H1 (cell line): Measurements from ENCODE around the gene FOXS1. TPM values are rescaled to one million over a fixed set of nuclear protein-coding genes. Genes with fewer than 3 reads are reported as not detected.

Experiments
- CTCF ChIA-PET: fragments of 300-600 bp; sonication (Branson Sonifier 250); formaldehyde crosslinking; loops from one replicate; lab custom pipeline; 2021; ENCODE audit not compliant: partially characterized antibody; lab: Charles Lee
- POLR2A ChIA-PET: fragments of 300-600 bp; sonication (Branson Sonifier 250); formaldehyde crosslinking; loops from one replicate; lab custom pipeline; 2021; ENCODE audit warnings: inconsistent platforms; ENCODE audit not compliant: partially characterized antibody; lab: Charles Lee
- DNase-seq, 2 experiments: peaks; one replicate each; pipeline versions ENCODE4 v3.0.0 to v3.0.0-alpha.2; 2010 to 2022; ENCODE audit warnings: low spot score in 2 of 2, low read depth in 1 of 2, mixed read lengths in 1 of 2
- FAIRE-seq: peaks from 2 replicates; lab custom pipeline; 2011; peaks lifted over from hg19 to GRCh38; lab: Jason Lieb, UNC
- H2AFZ ChIP-seq: 2 replicates; pipeline ENCODE4 v1.8.1; 2012; ENCODE audit warnings: low read length, inconsistent platforms
- H2AK5ac ChIP-seq: 2 replicates; pipeline ENCODE4 v1.6.1; 2013; ENCODE audit warnings: low read depth, low read length
- H2BK120ac ChIP-seq: replicated peaks from 2 replicates; pipeline ENCODE3; 2013; ENCODE audit warnings: low read depth, low read length, inconsistent platforms
- H2BK12ac ChIP-seq: 2 replicates; pipeline ENCODE4 v1.6.1; 2013; ENCODE audit warnings: low read depth, low read length
- H2BK15ac ChIP-seq: 2 replicates; pipeline ENCODE4 v1.6.1; 2013; ENCODE audit warnings: low read length
- H2BK20ac ChIP-seq: 2 replicates; pipeline ENCODE4 v1.6.1; 2013; ENCODE audit warnings: low read length
- H2BK5ac ChIP-seq: 2 replicates; pipeline ENCODE4 v1.6.1; 2013; ENCODE audit warnings: low read depth, low read length
- H3K14ac ChIP-seq: 2 replicates; pipeline ENCODE4 v1.6.1; 2013; ENCODE audit warnings: inconsistent platforms; ENCODE audit not compliant: insufficient read length
- H3K18ac ChIP-seq: 2 replicates; pipeline ENCODE4 v1.6.1; 2013; ENCODE audit warnings: low read length; ENCODE audit errors: extremely low read depth
- H3K23ac ChIP-seq: 2 replicates; pipeline ENCODE4 v1.6.1; 2013; ENCODE audit warnings: inconsistent platforms; ENCODE audit not compliant: insufficient read length
- H3K23me2 ChIP-seq: 2 replicates; pipeline ENCODE4 v1.6.1; 2013; ENCODE audit warnings: low read depth, low read length
- H3K27ac ChIP-seq: 2 replicates; pipeline ENCODE4 v1.6.1; 2011; ENCODE audit warnings: low read depth, low read length, inconsistent platforms
- H3K27me3 ChIP-seq, 4 experiments: replicated peaks in 1 of 4; 1 replicate in 1 of 4; 2 replicates in 3 of 4; pipeline versions ENCODE4 v1.6.1 to v1.8.1; 2011 to 2013; ENCODE audit warnings: low read length in 3 of 4, mild to moderate bottlenecking in 3 of 4, inconsistent platforms in 2 of 4, mixed read lengths in 2 of 4, moderate library complexity in 1 of 4; ENCODE audit not compliant: control insufficient read depth in 3 of 4, insufficient read depth in 3 of 4; ENCODE audit errors: extremely low read depth in 1 of 4
- H3K36me3 ChIP-seq, 4 experiments: 2 replicates each; pipeline versions ENCODE4 v1.6.1 to v1.8.1; 2011 to 2013; ENCODE audit warnings: mild to moderate bottlenecking in 4 of 4, low read length in 3 of 4, moderate library complexity in 2 of 4, control low read depth in 1 of 4, inconsistent platforms in 1 of 4; ENCODE audit not compliant: insufficient read depth in 4 of 4, control insufficient read depth in 2 of 4
- H3K4ac ChIP-seq: replicated peaks from 2 replicates; pipeline ENCODE3; 2013; ENCODE audit warnings: low read length, low read depth, mixed read lengths, inconsistent platforms; ENCODE audit not compliant: insufficient read length
- H3K4me1 ChIP-seq, 4 experiments: replicated peaks in 1 of 4; 1 replicate in 1 of 4; 2 replicates in 3 of 4; pipeline versions ENCODE4 v1.6.1 to v1.8.1; 2011 to 2013; ENCODE audit warnings: low read length in 3 of 4, inconsistent platforms in 2 of 4, mixed read lengths in 1 of 4; ENCODE audit not compliant: insufficient read depth in 4 of 4, control insufficient read depth in 3 of 4
- H3K4me2 ChIP-seq, 2 experiments: 2 replicates each; pipeline versions ENCODE4 v1.6.1 to v1.8.1; 2011 to 2013; ENCODE audit warnings: low read depth in 2 of 2, low read length in 2 of 2, control low read depth in 1 of 2, inconsistent platforms in 1 of 2, mild to moderate bottlenecking in 1 of 2; ENCODE audit not compliant: insufficient read depth in 1 of 2
- H3K4me3 ChIP-seq, 4 experiments: fragments of 200-600, 300-600 bp in 1 of 4; sonication (generic), shearing (Covaris generic), sonication (Bioruptor Twin) in 1 of 4; 2 replicates each; pipeline versions ENCODE4 v1.5.1 to v1.8.1; 2011 to 2016; ENCODE audit warnings: low read length in 4 of 4, low read depth in 3 of 4, control low read depth in 2 of 4, inconsistent platforms in 2 of 4, mild to moderate bottlenecking in 2 of 4, mixed read lengths in 1 of 4, moderate library complexity in 1 of 4; ENCODE audit not compliant: insufficient read depth in 2 of 4; ENCODE audit errors: extremely low read depth in 1 of 4
- H3K56ac ChIP-seq: replicated peaks from 2 replicates; pipeline ENCODE3; 2013; ENCODE audit warnings: low read depth, mild to moderate bottlenecking, mixed read lengths, low read length, inconsistent platforms; ENCODE audit not compliant: insufficient read length
- H3K79me1 ChIP-seq: 2 replicates; pipeline ENCODE4 v1.6.1; 2013; ENCODE audit warnings: low read depth, low read length, control low read depth
- H3K79me2 ChIP-seq, 2 experiments: 2 replicates each; pipeline versions ENCODE4 v1.6.1 to v1.8.1; 2012 to 2013; ENCODE audit warnings: low read length in 2 of 2, mild to moderate bottlenecking in 2 of 2, inconsistent platforms in 1 of 2; ENCODE audit not compliant: insufficient read depth in 2 of 2, control insufficient read depth in 1 of 2
- H3K9ac ChIP-seq, 4 experiments: replicated peaks in 1 of 4; 1 replicate in 1 of 4; 2 replicates in 3 of 4; pipeline versions ENCODE4 v1.6.1 to v1.8.1; 2011 to 2013; ENCODE audit warnings: low read depth in 3 of 4, low read length in 3 of 4, control low read depth in 2 of 4, mild to moderate bottlenecking in 2 of 4, moderate library complexity in 2 of 4, inconsistent platforms in 1 of 4; ENCODE audit errors: extremely low read depth in 1 of 4
- H3K9me3 ChIP-seq, 2 experiments: 2 replicates each; pipeline versions ENCODE4 v1.6.1 to v1.8.1; 2012 to 2013; ENCODE audit warnings: mild to moderate bottlenecking in 2 of 2, moderate library complexity in 2 of 2, control low read depth in 1 of 2, inconsistent platforms in 1 of 2, low read depth in 1 of 2, low read length in 1 of 2, mixed read lengths in 1 of 2; ENCODE audit not compliant: insufficient read depth in 2 of 2
- H4K20me1 ChIP-seq, 2 experiments: replicated peaks in 1 of 2; 2 replicates each; pipeline versions ENCODE3 to v1.8.1; 2011 to 2013; ENCODE audit warnings: inconsistent platforms in 2 of 2, low read length in 2 of 2, mild to moderate bottlenecking in 1 of 2; ENCODE audit not compliant: insufficient read depth in 2 of 2, control insufficient read depth in 1 of 2
- H4K5ac ChIP-seq: 2 replicates; pipeline ENCODE4 v1.6.1; 2013; ENCODE audit warnings: low read length, low read depth, mixed read lengths, inconsistent platforms; ENCODE audit not compliant: insufficient read length
- H4K8ac ChIP-seq: 2 replicates; pipeline ENCODE4 v1.8.0; 2013; ENCODE audit warnings: mild to moderate bottlenecking, moderate library complexity, low read length, inconsistent platforms; ENCODE audit not compliant: insufficient read depth; ENCODE audit errors: extremely low read depth
- H4K91ac ChIP-seq: replicated peaks from 2 replicates; pipeline ENCODE3; 2013; ENCODE audit warnings: low read length, mixed read lengths, inconsistent platforms; ENCODE audit not compliant: insufficient read length
- BACH1 ChIP-seq: IDR thresholded peaks from 2 replicates; pipeline ENCODE4 v1.6.1; 2012; ENCODE audit warnings: low read length, improper control_type of control experiment
- BRCA1 ChIP-seq: IDR thresholded peaks from 2 replicates; pipeline ENCODE4 v1.6.1; 2012; ENCODE audit warnings: low read depth, low read length, improper control_type of control experiment
- CHD1 ChIP-seq: IDR thresholded peaks from 2 replicates; pipeline ENCODE4 v1.6.1; 2012; ENCODE audit warnings: low read depth, low read length, improper control_type of control experiment
- JUND ChIP-seq: IDR thresholded peaks from 2 replicates; pipeline ENCODE4 v1.6.1; 2011; ENCODE audit warnings: mild to moderate bottlenecking, improper control_type of control experiment, low read length
- RNF2 ChIP-seq: fragments of 200-900, 300-1000 bp; sonication (generic); IDR thresholded peaks from 2 replicates; pipeline ENCODE4 v1.7.1; 2016; ENCODE audit warnings: borderline replicate concordance, low read depth, mild to moderate bottlenecking, antibody characterized with exemption, low read length; ENCODE audit not compliant: poor library complexity, severe bottlenecking; ENCODE audit errors: missing control alignments
- RXRA ChIP-seq: IDR thresholded peaks from 2 replicates; pipeline ENCODE4 v1.6.1; 2011; ENCODE audit warnings: low read depth, mild to moderate bottlenecking, low read length, moderate library complexity; ENCODE audit not compliant: insufficient read depth
- SIX5 ChIP-seq: IDR thresholded peaks from 2 replicates; pipeline ENCODE4 v1.6.1; 2011; ENCODE audit warnings: mild to moderate bottlenecking, low read depth, low read length
- SRF ChIP-seq: IDR thresholded peaks from 2 replicates; pipeline ENCODE4 v1.6.1; 2011; ENCODE audit warnings: mild to moderate bottlenecking, low read depth, low read length, moderate library complexity
- TCF12 ChIP-seq: IDR thresholded peaks from 2 replicates; pipeline ENCODE4 v1.6.1; 2011; ENCODE audit warnings: low read depth, mild to moderate bottlenecking, low read length
- polyA plus RNA-seq, 7 experiments: library from polyadenylated mRNA; depleted of rRNA in 3 of 7; stranded (reverse) in 5 of 7; unstranded in 2 of 7; fragments of >200 nt in 5 of 7; fragments of 200-250 nt in 2 of 7; gene quantifications; 1 replicate in 5 of 7; 2 replicates in 1 of 7; 4 replicates in 1 of 7; pipeline versions ENCODE4 v1.2.1 to v1.2.3, GENCODE V29; 2011 to 2013; ENCODE audit warnings: missing spikeins in 2 of 7, mixed read lengths in 2 of 7
- total RNA-seq: library from RNA; stranded (reverse); fragmentation: NEBNext Ultra II Directional; extraction: Animal tissue kit (Norgen Biotek cat#: 25700); gene quantifications from 2 replicates; pipeline ENCODE4 v1.2.1, GENCODE V29; 2021

Gene FOXS1
- total and polyA plus RNA-seq, 2 of the 8 experiments (the other 6 are each of a cell fraction or from before 2014, with no cell fraction given) = 0.45 TPM; not detected in 1

- no peak overlapping the region for H3K18ac ChIP-seq
- CTCF ChIA-PET = interaction anchor here (0.7 to 2.3 kb wide), 3 partner anchors 30 to 219 kb away, joined by 3 to 6 read pairs (median 4); no protein-coding TSS in a partner anchor
- FAIRE-seq = no peak
- H3K4ac ChIP-seq = no peak overlapping the region
- H3K23ac ChIP-seq = no peak overlapping the region
- DNase-seq = no peak
- H4K20me1 ChIP-seq = no peaks in the 10 kb centered on the region
- no peak overlapping the region for H3K4me3 ChIP-seq
- H4K8ac ChIP-seq = no peak overlapping the region
- no peak overlapping the region for H3K4me2 ChIP-seq
- no peak overlapping the region for H3K56ac ChIP-seq
- H3K27me3 ChIP-seq = no peaks in the 10 kb centered on the region; a peak in 3 of 7 replicates
- no peak overlapping the region for H2AFZ ChIP-seq
- H3K14ac ChIP-seq = no peak overlapping the region
- H2BK15ac ChIP-seq = no peak overlapping the region
- H3K9ac ChIP-seq = no peak overlapping the region
- H3K79me1 ChIP-seq = no peaks in the 10 kb centered on the region
- H3K27ac ChIP-seq = no peak overlapping the region
- no peak overlapping the region for H2BK120ac ChIP-seq
- H3K9me3 ChIP-seq = no peaks in the 10 kb centered on the region
- H4K91ac ChIP-seq = no peak overlapping the region
- peaks cover 7% of the 10 kb centered on the region; the same call in 1 of the 2 replicates for H3K23me2 ChIP-seq
- no peaks in the 10 kb centered on the region for H3K79me2 ChIP-seq
- H2BK5ac ChIP-seq = no peak overlapping the region
- POLR2A ChIA-PET = no interaction called here
- no peak overlapping the region for H2BK12ac ChIP-seq
- peaks cover 0 to 7% (median 4%) of the 10 kb centered on the region in 4 experiments; a peak in 4 of 7 replicates for H3K4me1 ChIP-seq
- H2AK5ac ChIP-seq = no peak overlapping the region
- no peak overlapping the region for H2BK20ac ChIP-seq
- H3K36me3 ChIP-seq = no peaks in the 10 kb centered on the region
- H4K5ac ChIP-seq = no peak overlapping the region
- TF ChIP-seq BACH1 (no peak), SRF (no peak), BRCA1 (no peak), TCF12 (no peak), CHD1 (no peak), RXRA (no peak), RNF2 (no peak), SIX5 (no peak), JUND (no peak)
These were observed 38.4 kb upstream of the FOXS1 start for GRCh38 chr20:31883829-31884228.
